Calu3 (cell line): ENCODE measurements around the gene DOCK9. TPM values are rescaled to one million over a fixed set of nuclear protein-coding genes. Genes with fewer than 3 reads are reported as not detected.
A peak's percentile ranks its signal among the peaks of the same experiment; 100 is the strongest.

ENCODE experiments used
- BruUV-seq: library from RNA; stranded (reverse); fragments of 400-500 nt; replicated peaks from 2 replicates; lab custom pipeline; 2021; lab: Mats Ljungman, UMichigan
- CTCF ChIA-PET: fragments of 300-600 bp; sonication (Branson Sonifier 250); formaldehyde crosslinking; loops from one replicate; lab custom pipeline; 2022; ENCODE audit warnings: antibody characterized with exemption; lab: Charles Lee
- DNase-seq: peaks from one replicate; pipeline ENCODE4 v3.0.0; 2022
- H3K27ac Mint-ChIP-seq: one replicate; pipeline ENCODE4 v1.8.0; 2022; ENCODE audit warnings: mixed read lengths; ENCODE audit not compliant: unreplicated experiment
- H3K27me3 Mint-ChIP-seq: one replicate; pipeline ENCODE4 v1.8.0; 2022; ENCODE audit warnings: mixed read lengths; ENCODE audit not compliant: unreplicated experiment
- H3K36me3 Mint-ChIP-seq: one replicate; pipeline ENCODE4 v1.8.0; 2022; ENCODE audit warnings: mild to moderate bottlenecking, moderate library complexity, mixed read lengths; ENCODE audit not compliant: insufficient read depth, unreplicated experiment
- H3K4me1 Mint-ChIP-seq: one replicate; pipeline ENCODE4 v1.8.0; 2022; ENCODE audit warnings: mild to moderate bottlenecking, low read depth, mixed read lengths; ENCODE audit not compliant: unreplicated experiment
- H3K4me3 Mint-ChIP-seq: one replicate; pipeline ENCODE4 v1.8.0; 2022; ENCODE audit warnings: mild to moderate bottlenecking, low read depth, moderate library complexity, mixed read lengths; ENCODE audit not compliant: unreplicated experiment
- H3K9me3 Mint-ChIP-seq: one replicate; pipeline ENCODE4 v1.8.0; 2022; ENCODE audit warnings: low read depth, mixed read lengths; ENCODE audit not compliant: unreplicated experiment
- intact Hi-C: fragments of 100-400 bp; cut with micrococcal nuclease; formaldehyde crosslinking; loops from one replicate; pipeline ENCODE4 v1.10.0; 2022; ENCODE audit not compliant: unreplicated experiment
- total RNA-seq: library from RNA; stranded (reverse); gene quantifications from 2 replicates; pipeline ENCODE4 v1.2.3, GENCODE V29; 2022
- TF ChIP-seq, protein P1 (sequence below): fragments of 200-600 bp; IDR thresholded peaks from one replicate; pipeline ENCODE4 v1.8.0; 2022; ENCODE audit warnings: antibody characterized with exemption; ENCODE audit not compliant: unreplicated experiment

The DOCK9 gene
- total RNA-seq, 1 experiment from 2014 or later, result 26.2 TPM

DNA sequence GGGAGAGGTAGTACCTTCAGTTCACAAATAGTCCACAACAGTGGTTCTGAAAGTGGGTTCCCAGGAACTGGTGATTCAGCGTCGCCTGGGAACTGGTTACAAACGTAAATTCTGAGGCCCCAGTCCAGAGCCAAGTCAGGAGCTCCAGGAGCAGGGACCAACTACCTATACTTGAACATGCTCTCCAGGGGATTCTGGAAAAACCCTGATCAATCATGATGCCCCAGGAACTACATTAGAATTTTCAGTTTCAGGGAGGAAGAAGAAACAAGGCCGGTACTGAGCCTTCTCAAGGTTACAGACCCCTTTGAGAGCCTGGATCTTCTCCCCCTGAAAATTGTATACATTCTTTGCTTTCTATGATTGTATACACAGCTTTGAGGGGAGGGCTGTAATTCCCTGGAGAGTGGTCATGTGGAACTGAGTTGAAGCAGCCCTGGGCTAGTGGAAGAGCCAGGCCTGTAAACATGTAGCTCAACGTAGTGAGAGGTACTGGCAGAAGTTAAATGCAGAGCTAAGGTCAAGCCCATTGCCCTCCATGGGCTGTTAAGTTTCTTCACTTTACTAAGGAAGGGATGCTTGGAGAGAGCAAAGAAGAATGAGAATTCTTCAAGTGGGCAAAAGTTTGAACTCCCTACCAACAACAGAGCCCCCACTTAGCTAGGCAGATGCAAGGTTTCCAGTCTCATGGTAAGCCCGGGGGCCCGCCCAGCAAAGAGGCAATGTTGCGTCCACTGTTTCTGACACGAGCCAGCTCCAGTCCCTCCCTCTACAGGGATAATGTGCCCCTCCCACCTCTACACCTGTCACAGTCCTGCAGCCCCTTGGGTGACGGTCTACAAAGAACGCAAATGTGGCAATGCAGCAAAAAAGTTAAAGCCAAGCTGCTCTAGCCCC, 17.0 kb downstream of the DOCK9 start:
- TF ChIP-seq, protein P1, sequence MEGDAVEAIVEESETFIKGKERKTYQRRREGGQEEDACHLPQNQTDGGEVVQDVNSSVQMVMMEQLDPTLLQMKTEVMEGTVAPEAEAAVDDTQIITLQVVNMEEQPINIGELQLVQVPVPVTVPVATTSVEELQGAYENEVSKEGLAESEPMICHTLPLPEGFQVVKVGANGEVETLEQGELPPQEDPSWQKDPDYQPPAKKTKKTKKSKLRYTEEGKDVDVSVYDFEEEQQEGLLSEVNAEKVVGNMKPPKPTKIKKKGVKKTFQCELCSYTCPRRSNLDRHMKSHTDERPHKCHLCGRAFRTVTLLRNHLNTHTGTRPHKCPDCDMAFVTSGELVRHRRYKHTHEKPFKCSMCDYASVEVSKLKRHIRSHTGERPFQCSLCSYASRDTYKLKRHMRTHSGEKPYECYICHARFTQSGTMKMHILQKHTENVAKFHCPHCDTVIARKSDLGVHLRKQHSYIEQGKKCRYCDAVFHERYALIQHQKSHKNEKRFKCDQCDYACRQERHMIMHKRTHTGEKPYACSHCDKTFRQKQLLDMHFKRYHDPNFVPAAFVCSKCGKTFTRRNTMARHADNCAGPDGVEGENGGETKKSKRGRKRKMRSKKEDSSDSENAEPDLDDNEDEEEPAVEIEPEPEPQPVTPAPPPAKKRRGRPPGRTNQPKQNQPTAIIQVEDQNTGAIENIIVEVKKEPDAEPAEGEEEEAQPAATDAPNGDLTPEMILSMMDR, result no peak
- Mint-ChIP-seq H3K36me3 (no peaks in the 10 kb centered on the region), H3K9me3 (no peaks in the 10 kb centered on the region), H3K27me3 (no peaks in the 10 kb centered on the region), H3K4me1 (peaks cover 9% of the 10 kb centered on the region), H3K4me3 (no peak overlapping the region), H3K27ac (no peak overlapping the region)
- intact Hi-C loops, result no loop called here
- BruUV-seq, result no TSS peak
- CTCF ChIA-PET, result no interaction called here
- no peak for DNase-seq

DNA sequence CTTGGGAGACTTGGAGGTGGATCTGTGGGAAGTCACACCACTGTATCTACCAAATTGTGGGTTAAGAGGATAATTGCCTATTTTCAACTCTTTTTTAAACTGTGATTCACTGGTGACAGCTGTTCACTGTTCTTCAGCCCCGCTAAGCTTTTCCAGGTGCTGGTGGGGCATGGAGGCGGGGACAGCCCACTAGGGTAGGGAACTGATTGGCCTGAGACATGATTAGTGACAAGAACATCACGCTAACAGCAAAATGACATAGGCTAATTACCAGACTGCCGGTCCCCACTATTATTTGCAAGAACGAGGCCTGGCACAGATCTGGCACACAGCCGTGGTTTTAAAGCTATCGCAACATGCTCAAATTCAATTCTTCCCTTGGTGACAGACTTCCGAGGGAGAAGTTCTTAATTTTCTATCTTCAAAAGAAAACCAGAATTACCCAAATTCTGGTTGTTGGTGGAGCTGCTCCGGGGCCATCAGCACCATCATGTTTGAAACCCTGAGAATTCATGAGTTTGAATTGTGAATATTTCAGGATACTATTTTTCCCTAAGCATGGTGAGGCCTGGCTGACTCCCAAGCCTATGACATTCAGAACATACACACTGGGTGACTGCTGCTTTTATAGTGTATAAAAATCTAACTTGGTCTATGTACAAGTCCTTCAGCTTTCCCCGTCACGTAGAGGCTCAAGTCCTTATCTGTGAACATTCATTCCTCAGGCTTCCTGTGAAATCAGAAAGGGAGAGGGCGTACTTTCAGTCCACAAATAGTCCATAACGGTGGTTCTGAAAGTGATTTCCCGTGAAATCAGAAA, 17.9 kb downstream of the DOCK9 start:
- Mint-ChIP-seq H3K4me1 (peaks cover 9% of the 10 kb centered on the region), H3K36me3 (no peaks in the 10 kb centered on the region), H3K27ac (peak overlapping the region; percentile 90), H3K27me3 (no peaks in the 10 kb centered on the region), H3K4me3 (no peak overlapping the region), H3K9me3 (no peaks in the 10 kb centered on the region)
- no TSS peak for BruUV-seq
- TF ChIP-seq, protein P1, result no peak
- CTCF ChIA-PET, result no interaction called here
- intact Hi-C loops, result no loop called here
- DNase-seq, result no peak

DNA sequence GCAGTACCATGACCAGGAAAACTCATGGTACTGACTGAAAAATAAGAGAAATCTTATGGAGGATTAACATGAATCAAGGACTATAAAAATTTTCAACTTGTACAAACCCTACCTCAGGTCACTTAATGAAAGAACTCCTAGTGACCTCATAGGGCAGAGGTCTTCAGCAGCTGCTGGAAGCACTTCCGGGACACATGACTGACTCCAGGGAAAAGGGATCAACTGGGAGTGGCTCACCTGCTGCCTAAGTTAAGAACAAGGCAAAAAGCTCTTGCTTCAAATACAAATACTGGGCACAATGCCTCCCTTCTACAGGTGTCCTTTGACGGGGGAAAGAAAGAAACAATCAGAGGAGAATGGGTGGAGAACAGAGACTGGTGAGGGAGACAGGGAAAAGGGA, 18.6 kb downstream of the DOCK9 start:
- Mint-ChIP-seq H3K4me3 (no peak overlapping the region), H3K9me3 (no peaks in the 10 kb centered on the region), H3K27me3 (no peaks in the 10 kb centered on the region), H3K36me3 (no peaks in the 10 kb centered on the region), H3K27ac (peak overlapping the region; percentile 90), H3K4me1 (peaks cover 9% of the 10 kb centered on the region)
- no TSS peak for BruUV-seq
- intact Hi-C loops, result no loop called here
- CTCF ChIA-PET, result no interaction called here
- no peak for DNase-seq
- TF ChIP-seq, protein P1, result no peak

DNA sequence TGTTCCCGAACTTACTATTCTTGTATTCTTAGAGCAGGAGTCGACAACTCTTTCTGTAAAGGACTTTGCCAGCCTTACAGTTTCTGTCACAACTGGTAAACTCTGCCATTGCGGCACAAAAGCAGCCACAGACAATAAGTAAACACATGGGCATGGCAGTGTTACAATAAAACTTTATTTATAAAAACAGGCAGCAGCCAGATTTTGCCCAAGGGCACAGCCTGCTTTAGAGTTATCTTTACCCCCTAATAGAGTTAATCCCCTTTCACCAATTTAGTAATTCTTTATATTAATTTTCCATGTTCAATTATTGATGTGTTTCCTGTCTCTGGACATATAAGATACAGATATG, 19.4 kb downstream of the DOCK9 start:
- TF ChIP-seq, protein P1, result no peak
- Mint-ChIP-seq H3K27me3 (no peaks in the 10 kb centered on the region), H3K9me3 (no peaks in the 10 kb centered on the region), H3K4me3 (no peak overlapping the region), H3K4me1 (peaks cover 9% of the 10 kb centered on the region), H3K36me3 (no peaks in the 10 kb centered on the region), H3K27ac (no peak overlapping the region)
- intact Hi-C loops, result no loop called here
- no TSS peak for BruUV-seq
- no peak for DNase-seq
- CTCF ChIA-PET, result no interaction called here
